PC-3 (cell line): ENCODE measurements around the gene CYS1.
"Not testable (repeated sequence)": the region's sequence is repeated elsewhere in the genome, so short reads cannot be mapped to it uniquely, and the experiment has no call there.

Source experiments
- CTCF ChIP-seq: fragments of 300-600 bp; sonication (generic); conservative IDR thresholded peaks from 2 replicates; pipeline ENCODE4 v1.5.1; 2017; ENCODE audit warnings: antibody characterized with exemption, low read depth, mild to moderate bottlenecking, low read length
- EZH2 ChIP-seq: fragments of 300-600 bp; sonication (generic); IDR thresholded peaks from one replicate; pipeline ENCODE4 v1.6.1; 2017; ENCODE audit warnings: antibody characterized with exemption, mild to moderate bottlenecking, low read length; ENCODE audit not compliant: unreplicated experiment
- EZH2phosphoT487 ChIP-seq: fragments of 300-600 bp; sonication (generic); IDR thresholded peaks from 2 replicates; pipeline ENCODE4 v1.6.1; 2018; ENCODE audit warnings: mild to moderate bottlenecking, antibody characterized with exemption, low read length, borderline replicate concordance

GRCh38 chr2:10091889-10092244 is 11.7 kb upstream of the CYS1 start:
- not testable (repeated sequence) for TF ChIP-seq CTCF, EZH2phosphoT487, EZH2
